Heart left ventricle (tissue), 16 donors: Measurements from ENCODE around the gene RAB22A. TPM values are rescaled to one million over a fixed set of nuclear protein-coding genes. Genes with fewer than 3 reads are reported as not detected.
A peak's percentile ranks its signal among the peaks of the same experiment; 100 is the strongest.
"Not testable (repeated sequence)": the region's sequence is repeated elsewhere in the genome, so short reads cannot be mapped to it uniquely, and the experiment has no call there.

Source experiments
- ATAC-seq, 4 donors: fragments of 200-7000 bp; cut with Tn5 transposase; one replicate each; pipeline ENCODE4 v1.9.1; 2020 to 2022; ENCODE audit warnings: moderate library complexity in 4 of 4, mild to moderate bottlenecking in 3 of 4, moderate number of reproducible peaks in 1 of 4
- DNase-seq, 5 donors: peaks; one replicate each; pipeline ENCODE4 v3.0.0-alpha.2; 2020
- H3K27ac ChIP-seq, 12 donors: fragments of 200-600 bp; sonication (generic) in 4 of 12; one replicate each; pipeline versions ENCODE4 v1.5.0 to v1.8.0; 2016 to 2022; ENCODE audit warnings: mild to moderate bottlenecking in 2 of 12
- H3K27me3 ChIP-seq, 9 donors: fragments of 200-600 bp; sonication (generic) in 2 of 9; one replicate each; pipeline versions ENCODE4 v1.5.1 to v1.8.0; 2016 to 2022; ENCODE audit warnings: mild to moderate bottlenecking in 3 of 9
- H3K36me3 ChIP-seq, 9 donors: fragments of 200-600 bp; sonication (generic) in 2 of 9; one replicate each; pipeline versions ENCODE4 v1.5.0 to v1.8.0; 2018 to 2022; ENCODE audit warnings: mild to moderate bottlenecking in 2 of 9
- H3K4me1 ChIP-seq, 12 donors: fragments of 200-600 bp; sonication (generic) in 4 of 12; one replicate each; pipeline versions ENCODE4 v1.5.0 to v1.8.0; 2016 to 2022; ENCODE audit warnings: mild to moderate bottlenecking in 3 of 12
- H3K4me3 ChIP-seq, 12 donors: fragments of 200-600 bp; sonication (generic) in 4 of 12; one replicate each; pipeline versions ENCODE4 v1.5.0 to v1.8.0; 2017 to 2022; ENCODE audit warnings: mild to moderate bottlenecking in 9 of 12, moderate library complexity in 4 of 12
- H3K9me3 ChIP-seq, 12 donors: fragments of 200-600 bp; sonication (generic) in 4 of 12; one replicate each; pipeline versions ENCODE4 v1.5.0 to v1.8.0; 2016 to 2022; ENCODE audit warnings: mild to moderate bottlenecking in 1 of 12
- CTCF ChIP-seq, 12 donors: fragments of 200-600 bp; sonication (generic) in 4 of 12; IDR thresholded peaks; one replicate each; pipeline versions ENCODE4 v1.5.0 to v1.8.0; 2018 to 2022; ENCODE audit warnings: antibody characterized with exemption in 12 of 12, mild to moderate bottlenecking in 5 of 12
- POLR2A ChIP-seq, 2 donors: fragments of 450-650 bp; IDR thresholded peaks; one replicate each; pipeline ENCODE4 v1.6.1; 2017; ENCODE audit warnings: antibody characterized with exemption in 2 of 2, mild to moderate bottlenecking in 2 of 2, moderate library complexity in 2 of 2
- WGBS, 4 donors: extraction: QIAGEN DNeasy Blood & Tissue Kit in 2 of 4; methylation state at CpG; one replicate each; pipeline versions ENCODE4 v1.1.5 to v1.1.7; 2013 to 2018; 5-methylcytosine and 5-hydroxymethylcytosine counted together
- intact Hi-C, 10 donors: fragments of 100-400 bp; cut with DNase I; formaldehyde crosslinking; loops; one replicate each; pipeline versions ENCODE4 v1.11.1 to v1.14.2; 2022
- polyA plus RNA-seq, 2 donors: library from polyadenylated mRNA; stranded (reverse); fragments of 200-250 nt; gene quantifications; one replicate each; pipeline ENCODE4 v1.2.3, GENCODE V29; 2013
- total RNA-seq, 9 donors: library from RNA; depleted of rRNA in 2 of 9; stranded (reverse); fragments of >200 nt in 2 of 9; fragmentation: NEBNext Ultra II Directional in 3 of 9; extraction: Animal tissue kit (Norgen Biotek cat#: 25700) in 3 of 9; gene quantifications; one replicate each; pipeline versions ENCODE4 v1.1.0 to v1.2.4, GENCODE V29; 2016 to 2023
- donor health status: ischemic (EF 13 %, LVEDD 7.1; RV severe dilation, severe dysfunction).
- donor health status: healthy with polysubstance abuse.
- donor health status: DM: no; HTN: yes; CAD: no.
- donor health status: DM: no; HTN: no; CAD: no.
- donor health status: ischemic (EF 25% LVEDD 6.9; RV normal size, moderate dysfunction).
- donor health status: ischemic (EF 25% LVEDD 5.7; RV mildly dilated, moderate dysfunction).
- donor health status: healthy.
- donor health status: DM: yes; HTN: yes; CAD: no.
- donor health status: ischemic (EF 35%, LVEDD 5.7; RV mildly dilated, moderate dysfunction).
- donor health status: nonischemic (EF 11% LVEDD 7.7; RV severe dilation, severe dysfunction).
- donor health status: DM: yes; HTN: yes; CAD: no.
- donor health status: PGD.
- donor health status: ischemic (EF 29% LVEDD 5.4; RV normal size, mild dysfunction).
- donor health status: nonischemic (EF 23%, LVEDD 6.1; RV moderate dilation, normal function).

Gene RAB22A
- total and polyA plus RNA-seq, 11 donors: 3.0 to 9.7 (median 6.4) TPM

- Histone ChIP-seq H3K27ac (no peak overlapping the region), H3K4me1 (peaks cover 0 to 15% (median 5%) of the 10 kb centered on the region in 12 donors), H3K36me3 (peaks cover 0 to 88% (median 46%) of the 10 kb centered on the region in 9 donors), H3K27me3 (no peaks in the 10 kb centered on the region), H3K9me3 (no peaks in the 10 kb centered on the region), H3K4me3 (no peak overlapping the region)
- intact Hi-C loops: no loop called here
- DNase-seq (no peak), ATAC-seq (no peak)
- TF ChIP-seq POLR2A (IDR thresholded peaks at IDR 0.05): no peak
- TF ChIP-seq CTCF (IDR thresholded peaks at IDR 0.05): no peak
- WGBS, 4 donors: 95 to 100% (median 99%) methylated on average over 1 of the region's 1 CpG
Measured at GRCh38 chr20:58362206-58362516, 52.6 kb downstream of the RAB22A start.

- TF ChIP-seq CTCF (IDR thresholded peaks at IDR 0.05): no peak
- DNase-seq (no peak), ATAC-seq (no peak)
- H3K27ac ChIP-seq: no peak overlapping the region
- 91 to 98% (median 98%) methylated on average over 4 of the region's 4 CpGs for WGBS, 4 donors
- no peak overlapping the region for H3K4me3 ChIP-seq
- H3K27me3 ChIP-seq: no peaks in the 10 kb centered on the region
- H3K4me1 ChIP-seq: peaks cover 0 to 15% (median 5%) of the 10 kb centered on the region in 12 donors
- intact Hi-C loops: no loop called here
- peaks cover 0 to 82% (median 38%) of the 10 kb centered on the region in 9 donors for H3K36me3 ChIP-seq
- H3K9me3 ChIP-seq: no peaks in the 10 kb centered on the region
Measured at GRCh38 chr20:58362970-58363369, 53.5 kb downstream of the RAB22A start.

- H3K36me3 ChIP-seq: peaks cover 0 to 50% (median 19%) of the 10 kb centered on the region in 9 donors
- ATAC-seq (no peak), DNase-seq (no peak)
- no peak overlapping the region for H3K4me3 ChIP-seq
- peak overlapping the region in 1 of 12 donors; percentile 71 for H3K27ac ChIP-seq
- H3K4me1 ChIP-seq: peaks cover 0 to under 1% (median 0%) of the 10 kb centered on the region in 12 donors
- TF ChIP-seq POLR2A (IDR thresholded peaks at IDR 0.05) (no peak), CTCF (IDR thresholded peaks at IDR 0.05) (no peak)
- no peaks in the 10 kb centered on the region for H3K27me3 ChIP-seq
- intact Hi-C loops: no loop called here
- WGBS, 4 donors: 90 to 93% (median 93%) methylated on average over 3 of the region's 3 CpGs
- H3K9me3 ChIP-seq: no peaks in the 10 kb centered on the region
Measured at GRCh38 chr20:58366866-58367265, 57.4 kb downstream of the RAB22A start.

GRCh38 chr20:58372806-58373205 is 63.3 kb downstream of the RAB22A start:
- peaks cover 0 to 3% (median 0%) of the 10 kb centered on the region in 9 donors for H3K36me3 ChIP-seq
- TF ChIP-seq CTCF (IDR thresholded peaks at IDR 0.05) (no peak), POLR2A (IDR thresholded peaks at IDR 0.05) (no peak)
- ATAC-seq (no peak), DNase-seq (no peak)
- intact Hi-C loops: loop anchor here in 1 of 10 donors (10.0 kb wide), 1 partner anchor 58 kb away; no protein-coding TSS in a partner anchor
- H3K4me1 ChIP-seq: peaks cover 0 to 3% (median 0%) of the 10 kb centered on the region in 12 donors
- H3K4me3 ChIP-seq: no peak overlapping the region
- no peaks in the 10 kb centered on the region for H3K9me3 ChIP-seq
- WGBS, 4 donors: 66 to 70% (median 69%) methylated on average over 9 of the region's 9 CpGs
- H3K27ac ChIP-seq: no peak overlapping the region
- H3K27me3 ChIP-seq: peaks cover 0 to 5% (median 0%) of the 10 kb centered on the region in 9 donors

GRCh38 chr20:58373296-58373695 is 63.8 kb downstream of the RAB22A start:
- not testable (repeated sequence) for H3K4me1 ChIP-seq, H3K27me3 ChIP-seq, ATAC-seq, H3K27ac ChIP-seq, H3K36me3 ChIP-seq, DNase-seq, H3K9me3 ChIP-seq, H3K4me3 ChIP-seq
- 93 to 95% (median 94%) methylated on average over 8 of the region's 8 CpGs for WGBS, 4 donors
- intact Hi-C loops: loop anchor here in 1 of 10 donors (10.0 kb wide), 1 partner anchor 58 kb away; no protein-coding TSS in a partner anchor
